Body of pancreas (tissue), 4 donors: ENCODE results near the gene PRSS22. TPM values are rescaled to one million over a fixed set of nuclear protein-coding genes. Genes with fewer than 3 reads are reported as not detected.

Experiments
- ATAC-seq: fragments of 150-250 bp; one replicate; pipeline ENCODE4 v1.9.1; 2016
- DNase-seq, 4 donors: peaks; one replicate each; pipeline ENCODE4 v3.0.0-alpha.2; 2019
- H3K27ac ChIP-seq, 4 donors: fragments of 200-600 bp; sonication (generic); 1 replicate in 3 of 4; 2 replicates in 1 of 4; pipeline versions ENCODE4 v1.5.1 to v1.6.1; 2016 to 2019; ENCODE audit warnings: mild to moderate bottlenecking in 1 of 4, mixed read lengths in 1 of 4, moderate library complexity in 1 of 4
- H3K27me3 ChIP-seq, 2 donors: fragments of 200-600 bp; sonication (generic); one replicate each; pipeline ENCODE4 v1.6.0; 2016; ENCODE audit warnings: mild to moderate bottlenecking in 1 of 2
- H3K36me3 ChIP-seq, 2 donors: fragments of 200-600 bp; sonication (generic); replicated peaks in 1 of 2; 2 replicates each; pipeline ENCODE4 v1.5.1; 2016; ENCODE audit warnings: low read depth in 2 of 2; ENCODE audit not compliant: insufficient read depth in 1 of 2
- H3K4me1 ChIP-seq: fragments of 200-600 bp; sonication (generic); one replicate; pipeline ENCODE4 v1.6.0; 2016
- H3K4me3 ChIP-seq, 2 donors: fragments of 200-600 bp; sonication (generic); 1 replicate in 1 of 2; 2 replicates in 1 of 2; pipeline ENCODE4 v1.5.1; 2016 to 2019
- H3K9me3 ChIP-seq, 3 donors: fragments of 200-600 bp; sonication (generic); 1 replicate in 2 of 3; 2 replicates in 1 of 3; pipeline ENCODE4 v1.5.1; 2016
- POLR2A ChIP-seq, 3 donors: fragments of 450-650 bp; IDR thresholded peaks; one replicate each; pipeline ENCODE4 v1.6.1; 2016; ENCODE audit warnings: antibody characterized with exemption in 3 of 3, mild to moderate bottlenecking in 2 of 3
- WGBS, 2 donors: methylation state at CpG; one replicate each; pipeline ENCODE4 v1.1.5; 2017; 5-methylcytosine and 5-hydroxymethylcytosine counted together
- intact Hi-C: fragments of 100-400 bp; cut with DNase I; formaldehyde crosslinking; loops from one replicate; pipeline ENCODE4 v1.15.1; 2023
- total RNA-seq, 2 donors: library from RNA; depleted of rRNA; stranded (reverse); fragments of >200 nt; gene quantifications; one replicate each; pipeline ENCODE4 v1.1.0, GENCODE V29; 2016
- TF ChIP-seq, protein P1 (sequence below), 7 experiments: fragments of 450-650 bp in 4 of 7; fragments of 200-600 bp in 3 of 7; sonication (generic) in 3 of 7; IDR thresholded peaks; one replicate each; pipeline ENCODE4 v1.5.1; 2016 to 2019; ENCODE audit warnings: antibody characterized with exemption in 7 of 7

The PRSS22 gene
- total RNA-seq, 2 donors from 2014 or later = 3.6 to 19.4 TPM

DNA sequence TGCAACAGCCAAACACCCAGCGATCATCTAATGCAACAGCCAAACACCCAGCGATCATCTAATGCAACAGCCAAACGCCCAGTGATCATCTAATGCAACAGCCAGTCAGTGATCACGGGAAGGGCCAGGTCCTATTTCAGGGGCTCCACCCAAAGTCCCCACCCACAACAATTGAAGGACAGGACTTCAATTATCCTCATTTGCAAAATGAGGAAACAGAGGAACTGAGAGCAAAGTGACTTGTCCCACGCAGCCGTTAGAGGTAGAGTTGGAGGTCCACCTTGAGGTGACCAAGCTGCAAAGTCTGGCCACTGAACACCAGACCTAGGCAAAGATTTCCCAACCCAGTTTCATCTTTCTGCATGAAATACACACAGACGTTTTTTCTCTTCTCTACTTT is 24.2 kb downstream of the PRSS22 start:
- DNase-seq (no peak), ATAC-seq (no peak)
- Histone ChIP-seq H3K27me3 (no peaks in the 10 kb centered on the region), H3K4me3 (no peak overlapping the region), H3K9me3 (no peaks in the 10 kb centered on the region), H3K27ac (no peak overlapping the region), H3K36me3 (no peaks in the 10 kb centered on the region), H3K4me1 (no peaks in the 10 kb centered on the region)
- TF ChIP-seq, protein P1, sequence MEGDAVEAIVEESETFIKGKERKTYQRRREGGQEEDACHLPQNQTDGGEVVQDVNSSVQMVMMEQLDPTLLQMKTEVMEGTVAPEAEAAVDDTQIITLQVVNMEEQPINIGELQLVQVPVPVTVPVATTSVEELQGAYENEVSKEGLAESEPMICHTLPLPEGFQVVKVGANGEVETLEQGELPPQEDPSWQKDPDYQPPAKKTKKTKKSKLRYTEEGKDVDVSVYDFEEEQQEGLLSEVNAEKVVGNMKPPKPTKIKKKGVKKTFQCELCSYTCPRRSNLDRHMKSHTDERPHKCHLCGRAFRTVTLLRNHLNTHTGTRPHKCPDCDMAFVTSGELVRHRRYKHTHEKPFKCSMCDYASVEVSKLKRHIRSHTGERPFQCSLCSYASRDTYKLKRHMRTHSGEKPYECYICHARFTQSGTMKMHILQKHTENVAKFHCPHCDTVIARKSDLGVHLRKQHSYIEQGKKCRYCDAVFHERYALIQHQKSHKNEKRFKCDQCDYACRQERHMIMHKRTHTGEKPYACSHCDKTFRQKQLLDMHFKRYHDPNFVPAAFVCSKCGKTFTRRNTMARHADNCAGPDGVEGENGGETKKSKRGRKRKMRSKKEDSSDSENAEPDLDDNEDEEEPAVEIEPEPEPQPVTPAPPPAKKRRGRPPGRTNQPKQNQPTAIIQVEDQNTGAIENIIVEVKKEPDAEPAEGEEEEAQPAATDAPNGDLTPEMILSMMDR (IDR thresholded peaks at IDR 0.05) = no peak
- no peak for TF ChIP-seq POLR2A (IDR thresholded peaks at IDR 0.05)
- intact Hi-C loops = no loop called here
- 59 to 60% methylated on average over 6 to 7 of the region's 7 CpGs for WGBS, 2 donors

GRCh38 chr16:2831203-2831602 is 26.8 kb downstream of the PRSS22 start:
- 56 to 69% methylated on average over 8 to 15 of the region's 15 CpGs for WGBS, 2 donors
- DNase-seq (no peak), ATAC-seq (no peak)
- TF ChIP-seq POLR2A (IDR thresholded peaks at IDR 0.05) = no peak
- TF ChIP-seq, protein P1 (IDR thresholded peaks at IDR 0.05) = no peak
- no peaks in the 10 kb centered on the region for H3K4me1 ChIP-seq
- no peak overlapping the region for H3K27ac ChIP-seq
- intact Hi-C loops = no loop called here
- H3K9me3 ChIP-seq = no peaks in the 10 kb centered on the region
- H3K4me3 ChIP-seq = no peak overlapping the region
- no peaks in the 10 kb centered on the region for H3K27me3 ChIP-seq
- no peaks in the 10 kb centered on the region for H3K36me3 ChIP-seq

GRCh38 chr16:2830355-2830695 is 27.6 kb downstream of the PRSS22 start:
- 38 to 61% methylated on average over 3 to 5 of the region's 5 CpGs for WGBS, 2 donors
- Histone ChIP-seq H3K9me3 (no peaks in the 10 kb centered on the region), H3K36me3 (no peaks in the 10 kb centered on the region), H3K4me3 (no peak overlapping the region), H3K27me3 (no peaks in the 10 kb centered on the region), H3K4me1 (no peaks in the 10 kb centered on the region), H3K27ac (no peak overlapping the region)
- ATAC-seq (no peak), DNase-seq (no peak)
- intact Hi-C loops = no loop called here
- TF ChIP-seq POLR2A (IDR thresholded peaks at IDR 0.05) = no peak
- TF ChIP-seq, protein P1 (IDR thresholded peaks at IDR 0.05) = no peak

GRCh38 chr16:2829501-2830354 is 28.2 kb downstream of the PRSS22 start, which contains the start of gene ZG16B:
Gene ZG16B (plus strand): TSS chr16:2830303. CDS start chr16:2830442, 139 bp downstream.
- DNase-seq (no peak), ATAC-seq (peak; percentile 33)
- Histone ChIP-seq H3K9me3 (no peaks in the 10 kb centered on the region), H3K36me3 (no peaks in the 10 kb centered on the region), H3K4me3 (no peak within 1 kb of the TSS), H3K27me3 (no peaks in the 10 kb centered on the region), H3K4me1 (no peaks in the 10 kb centered on the region), H3K27ac (no peak within 1 kb of the TSS)
- intact Hi-C loops = no loop called here
- TF ChIP-seq, protein P1 (IDR thresholded peaks at IDR 0.05) = no peak
- no peak for TF ChIP-seq POLR2A (IDR thresholded peaks at IDR 0.05)
- WGBS, 2 donors = 58 to 76% methylated on average over 15 to 27 of the region's 32 CpGs
